Measurements from ENCODE around the gene B4GALNT1.

DNA sequence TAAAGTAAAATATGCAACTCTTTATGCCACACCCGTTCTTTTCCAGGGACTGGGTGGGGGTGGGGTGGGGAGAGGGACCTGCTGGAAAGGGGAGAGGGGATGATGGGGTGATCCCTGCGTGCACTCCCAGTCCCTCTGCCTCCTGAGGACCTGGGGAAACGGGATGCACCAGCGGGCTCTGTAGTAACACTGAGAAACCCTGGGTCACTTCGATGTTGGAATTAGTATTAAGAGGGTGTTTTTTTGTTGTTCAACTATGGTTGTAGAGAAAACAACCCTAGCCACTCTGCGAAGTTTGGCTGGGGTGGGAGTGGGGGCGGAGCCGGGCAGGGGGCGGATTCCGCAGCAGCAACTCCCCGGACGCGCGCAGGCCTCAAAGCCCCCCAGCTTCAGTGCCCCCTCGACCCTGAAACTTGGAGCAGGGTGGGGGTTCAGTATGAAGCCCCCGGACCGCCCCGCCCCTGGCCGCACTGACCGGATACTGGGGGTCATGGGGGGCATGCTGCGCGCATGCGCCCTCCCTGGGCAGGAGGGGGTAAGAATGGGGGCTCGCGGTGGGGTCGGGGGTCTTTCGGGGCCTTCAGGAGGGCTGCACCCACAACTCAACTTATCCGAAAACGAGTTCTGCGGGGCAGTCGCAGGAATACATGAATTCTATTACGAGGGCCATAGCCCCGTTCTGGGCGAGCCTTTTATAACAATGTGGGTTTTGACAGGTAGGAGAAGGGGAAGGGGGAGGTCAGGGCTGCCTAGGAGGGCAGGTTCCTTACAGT lies 23.0 kb downstream of the B4GALNT1 start:
- TF ChIP-seq, protein P1, sequence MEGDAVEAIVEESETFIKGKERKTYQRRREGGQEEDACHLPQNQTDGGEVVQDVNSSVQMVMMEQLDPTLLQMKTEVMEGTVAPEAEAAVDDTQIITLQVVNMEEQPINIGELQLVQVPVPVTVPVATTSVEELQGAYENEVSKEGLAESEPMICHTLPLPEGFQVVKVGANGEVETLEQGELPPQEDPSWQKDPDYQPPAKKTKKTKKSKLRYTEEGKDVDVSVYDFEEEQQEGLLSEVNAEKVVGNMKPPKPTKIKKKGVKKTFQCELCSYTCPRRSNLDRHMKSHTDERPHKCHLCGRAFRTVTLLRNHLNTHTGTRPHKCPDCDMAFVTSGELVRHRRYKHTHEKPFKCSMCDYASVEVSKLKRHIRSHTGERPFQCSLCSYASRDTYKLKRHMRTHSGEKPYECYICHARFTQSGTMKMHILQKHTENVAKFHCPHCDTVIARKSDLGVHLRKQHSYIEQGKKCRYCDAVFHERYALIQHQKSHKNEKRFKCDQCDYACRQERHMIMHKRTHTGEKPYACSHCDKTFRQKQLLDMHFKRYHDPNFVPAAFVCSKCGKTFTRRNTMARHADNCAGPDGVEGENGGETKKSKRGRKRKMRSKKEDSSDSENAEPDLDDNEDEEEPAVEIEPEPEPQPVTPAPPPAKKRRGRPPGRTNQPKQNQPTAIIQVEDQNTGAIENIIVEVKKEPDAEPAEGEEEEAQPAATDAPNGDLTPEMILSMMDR (IDR thresholded peaks at IDR 0.05): no peak
- no peak for TF ChIP-seq POLR2A (IDR thresholded peaks at IDR 0.05)

Measured in body of pancreas (tissue), 4 donors.